Measurements from ENCODE around the gene ELMO1. TPM values are rescaled to one million over a fixed set of nuclear protein-coding genes. Genes with fewer than 3 reads are reported as not detected.

ELMO1 gene
- total and polyA plus RNA-seq, 2 experiments from 2014 or later: 6.5 to 24.9 TPM

GRCh38 chr7:36889182-36889581 lies 559.5 kb downstream of the ELMO1 start:
- H3F3A ChIP-seq (replicated peaks; ENCODE audit: low read depth): no peaks in the 10 kb centered on the region
- H3K4me2 ChIP-seq: no peak overlapping the region
- H3K9me2 ChIP-seq (ENCODE audit: insufficient read depth): no peaks in the 10 kb centered on the region; the same call in 1 of the 2 replicates
- no peaks in the 10 kb centered on the region for H3K36me3 ChIP-seq (ENCODE audit: insufficient read depth)
- ATAC-seq: no peak
- H3K4me3 ChIP-seq: no peak overlapping the region
- H3K4me1 Mint-ChIP-seq: no peaks in the 10 kb centered on the region
- no peaks in the 10 kb centered on the region for H3K27me3 ChIP-seq (ENCODE audit: insufficient read depth)
- H4K20me1 ChIP-seq (replicated peaks; ENCODE audit: insufficient read depth): no peaks in the 10 kb centered on the region
- no peak overlapping the region for H3K4me3 Mint-ChIP-seq
- no peaks in the 10 kb centered on the region for H3K36me3 Mint-ChIP-seq (ENCODE audit: low read depth)
- TF ChIP-seq ETS1 (IDR thresholded peaks at IDR 0.05) (no peak), EZH2phosphoT487 (IDR thresholded peaks at IDR 0.05; ENCODE audit: unreplicated experiment) (no peak), NANOG (IDR thresholded peaks at IDR 0.05; ENCODE audit: borderline replicate concordance) (no peak), STAT1 (IDR thresholded peaks at IDR 0.05; ENCODE audit: unreplicated experiment) (no peak), POLR2AphosphoS5 (IDR thresholded peaks at IDR 0.05; ENCODE audit: low read depth) (no peak), CREB1 (CRISPR knock-in tag; IDR thresholded peaks at IDR 0.05; ENCODE audit: low read depth) (no peak), ZNF114 (CRISPR knock-in tag; IDR thresholded peaks at IDR 0.05) (no peak), ZNF331 (CRISPR knock-in tag; IDR thresholded peaks at IDR 0.05; ENCODE audit: low read depth) (no peak), EZH2 (IDR thresholded peaks at IDR 0.05; ENCODE audit: low read depth, unreplicated experiment) (no peak), JUNB (IDR thresholded peaks at IDR 0.05; ENCODE audit: unreplicated experiment) (no peak)
- TF ChIP-seq, protein P1, sequence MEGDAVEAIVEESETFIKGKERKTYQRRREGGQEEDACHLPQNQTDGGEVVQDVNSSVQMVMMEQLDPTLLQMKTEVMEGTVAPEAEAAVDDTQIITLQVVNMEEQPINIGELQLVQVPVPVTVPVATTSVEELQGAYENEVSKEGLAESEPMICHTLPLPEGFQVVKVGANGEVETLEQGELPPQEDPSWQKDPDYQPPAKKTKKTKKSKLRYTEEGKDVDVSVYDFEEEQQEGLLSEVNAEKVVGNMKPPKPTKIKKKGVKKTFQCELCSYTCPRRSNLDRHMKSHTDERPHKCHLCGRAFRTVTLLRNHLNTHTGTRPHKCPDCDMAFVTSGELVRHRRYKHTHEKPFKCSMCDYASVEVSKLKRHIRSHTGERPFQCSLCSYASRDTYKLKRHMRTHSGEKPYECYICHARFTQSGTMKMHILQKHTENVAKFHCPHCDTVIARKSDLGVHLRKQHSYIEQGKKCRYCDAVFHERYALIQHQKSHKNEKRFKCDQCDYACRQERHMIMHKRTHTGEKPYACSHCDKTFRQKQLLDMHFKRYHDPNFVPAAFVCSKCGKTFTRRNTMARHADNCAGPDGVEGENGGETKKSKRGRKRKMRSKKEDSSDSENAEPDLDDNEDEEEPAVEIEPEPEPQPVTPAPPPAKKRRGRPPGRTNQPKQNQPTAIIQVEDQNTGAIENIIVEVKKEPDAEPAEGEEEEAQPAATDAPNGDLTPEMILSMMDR (conservative IDR thresholded peaks at IDR 0.05; ENCODE audit: low read depth in 2 of 2): no peak
- TF ChIP-seq, protein P2, sequence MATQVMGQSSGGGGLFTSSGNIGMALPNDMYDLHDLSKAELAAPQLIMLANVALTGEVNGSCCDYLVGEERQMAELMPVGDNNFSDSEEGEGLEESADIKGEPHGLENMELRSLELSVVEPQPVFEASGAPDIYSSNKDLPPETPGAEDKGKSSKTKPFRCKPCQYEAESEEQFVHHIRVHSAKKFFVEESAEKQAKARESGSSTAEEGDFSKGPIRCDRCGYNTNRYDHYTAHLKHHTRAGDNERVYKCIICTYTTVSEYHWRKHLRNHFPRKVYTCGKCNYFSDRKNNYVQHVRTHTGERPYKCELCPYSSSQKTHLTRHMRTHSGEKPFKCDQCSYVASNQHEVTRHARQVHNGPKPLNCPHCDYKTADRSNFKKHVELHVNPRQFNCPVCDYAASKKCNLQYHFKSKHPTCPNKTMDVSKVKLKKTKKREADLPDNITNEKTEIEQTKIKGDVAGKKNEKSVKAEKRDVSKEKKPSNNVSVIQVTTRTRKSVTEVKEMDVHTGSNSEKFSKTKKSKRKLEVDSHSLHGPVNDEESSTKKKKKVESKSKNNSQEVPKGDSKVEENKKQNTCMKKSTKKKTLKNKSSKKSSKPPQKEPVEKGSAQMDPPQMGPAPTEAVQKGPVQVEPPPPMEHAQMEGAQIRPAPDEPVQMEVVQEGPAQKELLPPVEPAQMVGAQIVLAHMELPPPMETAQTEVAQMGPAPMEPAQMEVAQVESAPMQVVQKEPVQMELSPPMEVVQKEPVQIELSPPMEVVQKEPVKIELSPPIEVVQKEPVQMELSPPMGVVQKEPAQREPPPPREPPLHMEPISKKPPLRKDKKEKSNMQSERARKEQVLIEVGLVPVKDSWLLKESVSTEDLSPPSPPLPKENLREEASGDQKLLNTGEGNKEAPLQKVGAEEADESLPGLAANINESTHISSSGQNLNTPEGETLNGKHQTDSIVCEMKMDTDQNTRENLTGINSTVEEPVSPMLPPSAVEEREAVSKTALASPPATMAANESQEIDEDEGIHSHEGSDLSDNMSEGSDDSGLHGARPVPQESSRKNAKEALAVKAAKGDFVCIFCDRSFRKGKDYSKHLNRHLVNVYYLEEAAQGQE (IDR thresholded peaks at IDR 0.05; ENCODE audit: unreplicated experiment): no peak
- TF ChIP-seq, protein P3, sequence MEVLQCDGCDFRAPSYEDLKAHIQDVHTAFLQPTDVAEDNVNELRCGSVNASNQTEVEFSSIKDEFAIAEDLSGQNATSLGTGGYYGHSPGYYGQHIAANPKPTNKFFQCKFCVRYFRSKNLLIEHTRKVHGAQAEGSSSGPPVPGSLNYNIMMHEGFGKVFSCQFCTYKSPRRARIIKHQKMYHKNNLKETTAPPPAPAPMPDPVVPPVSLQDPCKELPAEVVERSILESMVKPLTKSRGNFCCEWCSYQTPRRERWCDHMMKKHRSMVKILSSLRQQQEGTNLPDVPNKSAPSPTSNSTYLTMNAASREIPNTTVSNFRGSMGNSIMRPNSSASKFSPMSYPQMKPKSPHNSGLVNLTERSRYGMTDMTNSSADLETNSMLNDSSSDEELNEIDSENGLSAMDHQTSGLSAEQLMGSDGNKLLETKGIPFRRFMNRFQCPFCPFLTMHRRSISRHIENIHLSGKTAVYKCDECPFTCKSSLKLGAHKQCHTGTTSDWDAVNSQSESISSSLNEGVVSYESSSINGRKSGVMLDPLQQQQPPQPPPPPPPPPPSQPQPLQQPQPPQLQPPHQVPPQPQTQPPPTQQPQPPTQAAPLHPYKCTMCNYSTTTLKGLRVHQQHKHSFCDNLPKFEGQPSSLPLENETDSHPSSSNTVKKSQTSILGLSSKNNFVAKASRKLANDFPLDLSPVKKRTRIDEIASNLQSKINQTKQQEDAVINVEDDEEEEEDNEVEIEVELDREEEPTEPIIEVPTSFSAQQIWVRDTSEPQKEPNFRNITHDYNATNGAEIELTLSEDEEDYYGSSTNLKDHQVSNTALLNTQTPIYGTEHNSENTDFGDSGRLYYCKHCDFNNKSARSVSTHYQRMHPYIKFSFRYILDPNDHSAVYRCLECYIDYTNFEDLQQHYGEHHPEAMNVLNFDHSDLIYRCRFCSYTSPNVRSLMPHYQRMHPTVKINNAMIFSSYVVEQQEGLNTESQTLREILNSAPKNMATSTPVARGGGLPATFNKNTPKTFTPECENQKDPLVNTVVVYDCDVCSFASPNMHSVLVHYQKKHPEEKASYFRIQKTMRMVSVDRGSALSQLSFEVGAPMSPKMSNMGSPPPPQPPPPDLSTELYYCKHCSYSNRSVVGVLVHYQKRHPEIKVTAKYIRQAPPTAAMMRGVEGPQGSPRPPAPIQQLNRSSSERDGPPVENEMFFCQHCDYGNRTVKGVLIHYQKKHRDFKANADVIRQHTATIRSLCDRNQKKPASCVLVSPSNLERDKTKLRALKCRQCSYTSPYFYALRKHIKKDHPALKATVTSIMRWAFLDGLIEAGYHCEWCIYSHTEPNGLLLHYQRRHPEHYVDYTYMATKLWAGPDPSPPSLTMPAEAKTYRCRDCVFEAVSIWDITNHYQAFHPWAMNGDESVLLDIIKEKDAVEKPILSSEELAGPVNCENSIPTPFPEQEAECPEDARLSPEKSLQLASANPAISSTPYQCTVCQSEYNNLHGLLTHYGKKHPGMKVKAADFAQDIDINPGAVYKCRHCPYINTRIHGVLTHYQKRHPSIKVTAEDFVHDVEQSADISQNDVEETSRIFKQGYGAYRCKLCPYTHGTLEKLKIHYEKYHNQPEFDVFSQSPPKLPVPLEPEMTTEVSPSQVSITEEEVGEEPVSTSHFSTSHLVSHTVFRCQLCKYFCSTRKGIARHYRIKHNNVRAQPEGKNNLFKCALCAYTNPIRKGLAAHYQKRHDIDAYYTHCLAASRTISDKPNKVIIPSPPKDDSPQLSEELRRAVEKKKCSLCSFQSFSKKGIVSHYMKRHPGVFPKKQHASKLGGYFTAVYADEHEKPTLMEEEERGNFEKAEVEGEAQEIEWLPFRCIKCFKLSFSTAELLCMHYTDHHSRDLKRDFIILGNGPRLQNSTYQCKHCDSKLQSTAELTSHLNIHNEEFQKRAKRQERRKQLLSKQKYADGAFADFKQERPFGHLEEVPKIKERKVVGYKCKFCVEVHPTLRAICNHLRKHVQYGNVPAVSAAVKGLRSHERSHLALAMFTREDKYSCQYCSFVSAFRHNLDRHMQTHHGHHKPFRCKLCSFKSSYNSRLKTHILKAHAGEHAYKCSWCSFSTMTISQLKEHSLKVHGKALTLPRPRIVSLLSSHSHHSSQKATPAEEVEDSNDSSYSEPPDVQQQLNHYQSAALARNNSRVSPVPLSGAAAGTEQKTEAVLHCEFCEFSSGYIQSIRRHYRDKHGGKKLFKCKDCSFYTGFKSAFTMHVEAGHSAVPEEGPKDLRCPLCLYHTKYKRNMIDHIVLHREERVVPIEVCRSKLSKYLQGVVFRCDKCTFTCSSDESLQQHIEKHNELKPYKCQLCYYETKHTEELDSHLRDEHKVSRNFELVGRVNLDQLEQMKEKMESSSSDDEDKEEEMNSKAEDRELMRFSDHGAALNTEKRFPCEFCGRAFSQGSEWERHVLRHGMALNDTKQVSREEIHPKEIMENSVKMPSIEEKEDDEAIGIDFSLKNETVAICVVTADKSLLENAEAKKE (CRISPR knock-in tag; IDR thresholded peaks at IDR 0.05): no peak
- no peak for DNase-seq (ENCODE audit: low spot score)
- no peaks in the 10 kb centered on the region for H3K79me2 ChIP-seq (replicated peaks; ENCODE audit: insufficient read depth)
- H3K9me3 Mint-ChIP-seq: no peaks in the 10 kb centered on the region
- H3K27me3 Mint-ChIP-seq (ENCODE audit: insufficient read depth, low read depth, poor library complexity): no peaks in the 10 kb centered on the region
- no peak overlapping the region for H3K27ac Mint-ChIP-seq
- no peaks in the 10 kb centered on the region for H3K4me1 ChIP-seq (ENCODE audit: insufficient read depth)
- H2AFZ ChIP-seq: no peak overlapping the region
- H3K27ac ChIP-seq (ENCODE audit: low read depth): no peak overlapping the region

Data from GM23338 (cell line).